HG03342 (cell line): ENCODE results near the gene ACSM2B.
"Not testable (repeated sequence)": the region's sequence is repeated elsewhere in the genome, so short reads cannot be mapped to it uniquely, and the experiment has no call there.

ENCODE experiments used
- ATAC-seq: cut with Tn5 transposase; IDR thresholded peaks from one replicate; pipeline ENCODE4 v1.9.1; 2021; ENCODE audit warnings: mild to moderate bottlenecking, moderate library complexity; ENCODE audit not compliant: unreplicated experiment

The ACSM2B gene

GRCh38 chr16:20538687-20539086 lies 37.5 kb downstream of the ACSM2B start:
- ATAC-seq: no peak

GRCh38 chr16:20538181-20538580 lies 38.0 kb downstream of the ACSM2B start:
- ATAC-seq: no peak

GRCh38 chr16:20536669-20537068 lies 39.5 kb downstream of the ACSM2B start:
- not testable (repeated sequence) for ATAC-seq

- ATAC-seq: not testable (repeated sequence)
Observed at GRCh38 chr16:20532284-20532792, 43.8 kb downstream of the ACSM2B start.

GRCh38 chr16:20531795-20532194 lies 44.4 kb downstream of the ACSM2B start:
- ATAC-seq: not testable (repeated sequence)

GRCh38 chr16:20520103-20520502 lies 56.1 kb downstream of the ACSM2B start:
- ATAC-seq: no peak

GRCh38 chr16:20519231-20519630 lies 56.9 kb downstream of the ACSM2B start:
- ATAC-seq: no peak

GRCh38 chr16:20517149-20517548 lies 59.0 kb downstream of the ACSM2B start:
- ATAC-seq: no peak

GRCh38 chr16:20515688-20516090 lies 60.5 kb downstream of the ACSM2B start:
- no peak for ATAC-seq

GRCh38 chr16:20510323-20510722 lies 65.8 kb downstream of the ACSM2B start:
- no peak for ATAC-seq

- ATAC-seq: no peak
Observed at GRCh38 chr16:20507280-20507679, 68.9 kb downstream of the ACSM2B start.

- ATAC-seq: no peak
Observed at GRCh38 chr16:20504418-20504817, 71.7 kb downstream of the ACSM2B start.

GRCh38 chr16:20491448-20491847 lies 84.7 kb downstream of the ACSM2B start:
- not testable (repeated sequence) for ATAC-seq

GRCh38 chr16:20490994-20491393 lies 85.2 kb downstream of the ACSM2B start:
- not testable (repeated sequence) for ATAC-seq
